GM19455 (cell line): ENCODE results near the gene CHML.

ENCODE experiments used
- ATAC-seq: cut with Tn5 transposase; IDR thresholded peaks from one replicate; pipeline ENCODE4 v1.9.1; 2021; ENCODE audit not compliant: unreplicated experiment

CHML gene

GRCh38 chr1:241591736-241592135 lies 48.4 kb downstream of the CHML start:
- ATAC-seq = no peak

- ATAC-seq = no peak
These were observed 48.9 kb downstream of the CHML start for GRCh38 chr1:241591317-241591716.

GRCh38 chr1:241590719-241591118 lies 49.5 kb downstream of the CHML start:
- no peak for ATAC-seq
